Kidney epithelial cell (primary cell): ENCODE measurements around the gene DBNDD2. TPM values are rescaled to one million over a fixed set of nuclear protein-coding genes. Genes with fewer than 3 reads are reported as not detected.

Experiments
- DNase-seq: peaks from one replicate; pipeline ENCODE4 v3.0.0-alpha.2; 2010; ENCODE audit warnings: low read depth
- H3K27me3 ChIP-seq: 2 replicates; pipeline ENCODE4 v1.6.0; 2011; ENCODE audit warnings: low read length; ENCODE audit not compliant: control insufficient read depth, insufficient read depth
- H3K36me3 ChIP-seq: 2 replicates; pipeline ENCODE4 v1.5.1; 2011; ENCODE audit warnings: low read length; ENCODE audit not compliant: control insufficient read depth, insufficient read depth
- H3K4me3 ChIP-seq: 2 replicates; pipeline ENCODE4 v1.5.1; 2011; ENCODE audit warnings: low read depth, mild to moderate bottlenecking, control low read depth, low read length
- total RNA-seq: library from RNA; depleted of rRNA; stranded (reverse); fragments of >200 nt; gene quantifications from 2 replicates; pipeline ENCODE4 v1.2.3, GENCODE V29; 2015
- TF ChIP-seq, protein P1 (sequence below): IDR thresholded peaks from 2 replicates; pipeline ENCODE4 v1.5.1; 2011; ENCODE audit warnings: mild to moderate bottlenecking, moderate library complexity, low read length, control low read depth, inconsistent platforms; ENCODE audit not compliant: insufficient read depth, poor library complexity, severe bottlenecking

Gene DBNDD2
- total RNA-seq, 1 donor from 2014 or later: 57.2 TPM

DNA sequence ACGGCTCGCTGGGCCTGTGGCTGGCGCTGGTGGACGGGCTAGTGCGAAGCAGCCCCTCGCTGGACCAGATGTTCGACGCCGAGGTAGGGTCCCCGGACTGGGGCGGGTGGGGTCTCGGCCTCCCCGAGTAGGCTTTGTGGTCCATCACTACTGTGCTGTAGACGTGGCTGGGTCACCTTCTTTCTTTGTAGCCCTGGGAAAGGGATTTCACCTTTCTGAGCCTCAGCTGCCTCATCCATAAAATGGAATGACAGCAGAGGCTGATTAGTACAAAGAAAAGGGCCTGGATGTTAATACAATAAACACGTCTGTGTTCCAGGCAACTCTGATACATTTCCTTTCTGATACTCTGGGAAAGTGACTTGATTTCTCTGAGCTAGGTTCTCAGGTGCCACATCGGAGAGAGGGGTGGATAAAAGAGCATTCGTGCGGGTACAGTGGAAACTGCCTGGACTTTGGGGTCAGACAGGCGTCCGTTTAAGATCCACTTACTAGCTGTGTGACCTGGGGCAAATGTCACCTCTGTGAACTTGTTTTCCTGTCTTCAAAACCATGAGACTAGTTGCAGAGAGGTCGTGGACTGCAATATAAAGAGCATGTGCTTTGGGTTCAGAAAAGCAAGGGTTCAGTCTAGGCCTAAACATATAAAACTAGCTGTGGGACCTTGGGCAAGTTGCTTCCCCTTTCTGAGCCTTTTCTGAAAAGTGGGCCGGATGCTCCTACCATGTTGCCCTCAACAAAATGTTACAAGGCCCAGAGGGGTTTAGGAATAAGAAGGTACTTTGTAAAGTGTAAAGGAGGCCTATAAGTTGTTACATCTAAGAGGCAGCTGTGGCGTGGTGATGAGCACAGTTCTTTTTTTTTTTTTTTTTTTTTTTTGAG lies 44.2 kb upstream of the DBNDD2 start:
- TF ChIP-seq, protein P1, sequence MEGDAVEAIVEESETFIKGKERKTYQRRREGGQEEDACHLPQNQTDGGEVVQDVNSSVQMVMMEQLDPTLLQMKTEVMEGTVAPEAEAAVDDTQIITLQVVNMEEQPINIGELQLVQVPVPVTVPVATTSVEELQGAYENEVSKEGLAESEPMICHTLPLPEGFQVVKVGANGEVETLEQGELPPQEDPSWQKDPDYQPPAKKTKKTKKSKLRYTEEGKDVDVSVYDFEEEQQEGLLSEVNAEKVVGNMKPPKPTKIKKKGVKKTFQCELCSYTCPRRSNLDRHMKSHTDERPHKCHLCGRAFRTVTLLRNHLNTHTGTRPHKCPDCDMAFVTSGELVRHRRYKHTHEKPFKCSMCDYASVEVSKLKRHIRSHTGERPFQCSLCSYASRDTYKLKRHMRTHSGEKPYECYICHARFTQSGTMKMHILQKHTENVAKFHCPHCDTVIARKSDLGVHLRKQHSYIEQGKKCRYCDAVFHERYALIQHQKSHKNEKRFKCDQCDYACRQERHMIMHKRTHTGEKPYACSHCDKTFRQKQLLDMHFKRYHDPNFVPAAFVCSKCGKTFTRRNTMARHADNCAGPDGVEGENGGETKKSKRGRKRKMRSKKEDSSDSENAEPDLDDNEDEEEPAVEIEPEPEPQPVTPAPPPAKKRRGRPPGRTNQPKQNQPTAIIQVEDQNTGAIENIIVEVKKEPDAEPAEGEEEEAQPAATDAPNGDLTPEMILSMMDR: no peak
- Histone ChIP-seq H3K4me3 (peak overlapping the region; percentile 67), H3K27me3 (no peaks in the 10 kb centered on the region), H3K36me3 (peaks cover 1% of the 10 kb centered on the region)
- DNase-seq: no peak

DNA sequence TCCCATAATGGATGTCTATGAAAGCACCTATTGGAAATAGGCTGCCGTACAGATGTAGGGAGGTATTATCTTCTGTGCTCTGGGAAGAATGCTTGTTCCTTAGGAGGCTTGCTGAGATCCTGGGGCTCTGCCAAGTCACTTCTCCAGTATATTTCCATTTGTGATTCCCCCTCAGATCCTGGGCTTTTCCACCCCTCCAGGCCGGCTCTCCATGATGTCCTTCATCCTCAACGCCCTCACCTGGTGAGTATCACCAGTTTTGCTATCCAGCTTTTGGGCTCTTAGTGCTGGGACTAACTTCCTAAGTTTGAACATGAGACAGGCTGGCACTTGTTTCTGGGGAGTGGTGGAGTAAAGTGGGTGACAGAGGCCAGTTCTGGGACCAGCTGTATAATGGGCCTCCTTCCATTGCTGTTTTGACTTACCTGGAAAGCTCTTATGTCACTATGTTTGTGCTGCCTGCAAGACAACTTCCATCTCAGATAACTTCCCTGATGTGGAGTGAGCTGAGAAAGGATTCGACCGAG lies 42.6 kb upstream of the DBNDD2 start:
- no peaks in the 10 kb centered on the region for H3K27me3 ChIP-seq
- H3K4me3 ChIP-seq: no peak overlapping the region
- H3K36me3 ChIP-seq: peaks cover 1% of the 10 kb centered on the region
- no peak for DNase-seq
- TF ChIP-seq, protein P1: no peak

DNA sequence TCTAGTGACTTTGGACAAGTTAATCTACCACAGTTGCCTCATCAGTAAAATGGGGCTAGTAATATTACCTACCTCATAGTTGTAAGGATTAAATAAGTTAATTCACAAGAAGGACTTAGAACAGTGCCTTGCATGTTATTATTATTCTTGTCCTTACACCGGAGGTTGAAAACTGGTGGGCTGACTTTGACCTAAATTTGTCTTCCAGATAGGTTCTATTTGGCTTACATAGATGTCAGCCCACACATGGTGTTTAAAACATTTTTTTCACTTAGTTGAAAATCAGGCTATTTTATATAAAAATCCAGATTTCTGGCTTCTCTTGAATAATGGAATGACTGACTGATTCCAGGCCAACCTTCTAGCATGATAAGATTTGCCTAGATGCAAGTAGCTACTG lies 41.9 kb upstream of the DBNDD2 start:
- Histone ChIP-seq H3K4me3 (no peak overlapping the region), H3K36me3 (peaks cover 1% of the 10 kb centered on the region), H3K27me3 (no peaks in the 10 kb centered on the region)
- TF ChIP-seq, protein P1: no peak
- DNase-seq: no peak

DNA sequence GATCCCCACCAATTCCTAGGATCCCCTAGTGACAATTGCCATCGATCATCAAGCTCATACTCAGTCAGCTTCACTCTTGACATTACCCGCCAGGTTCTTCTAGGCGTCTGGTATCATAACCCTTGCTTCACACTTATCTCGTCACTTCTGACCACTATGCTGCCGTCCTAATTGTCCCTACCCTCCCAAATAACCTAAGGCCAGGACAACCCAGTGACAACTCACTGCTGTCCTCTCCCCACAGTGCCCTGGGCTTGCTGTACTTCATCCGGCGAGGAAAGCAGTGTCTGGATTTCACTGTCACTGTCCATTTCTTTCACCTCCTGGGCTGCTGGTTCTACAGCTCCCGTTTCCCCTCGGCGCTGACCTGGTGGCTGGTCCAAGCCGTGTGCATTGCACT lies 41.5 kb upstream of the DBNDD2 start:
- no peak overlapping the region for H3K4me3 ChIP-seq
- no peak for DNase-seq
- no peaks in the 10 kb centered on the region for H3K27me3 ChIP-seq
- TF ChIP-seq, protein P1: no peak
- peaks cover 1% of the 10 kb centered on the region for H3K36me3 ChIP-seq

DNA sequence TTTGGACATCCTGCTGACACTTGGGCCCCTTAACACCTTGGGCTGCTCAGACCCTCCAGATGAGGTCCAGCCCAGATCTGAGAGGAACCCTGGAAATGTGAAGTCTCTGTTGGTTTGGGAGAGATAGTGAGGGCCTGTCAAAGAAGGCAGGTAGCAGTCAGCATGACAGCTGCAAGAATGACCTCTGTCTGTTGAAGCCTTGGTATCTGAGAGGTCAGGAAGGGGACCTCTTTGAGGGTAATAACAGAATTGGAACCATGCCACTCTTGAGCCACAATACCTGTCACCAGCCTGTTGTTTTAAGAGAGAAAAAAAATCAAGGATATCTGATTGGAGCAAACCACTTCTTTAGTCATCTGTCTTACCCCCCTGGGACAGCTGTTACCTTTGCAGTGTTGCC lies 41.0 kb upstream of the DBNDD2 start:
- Histone ChIP-seq H3K36me3 (peaks cover 1% of the 10 kb centered on the region), H3K4me3 (no peak overlapping the region), H3K27me3 (no peaks in the 10 kb centered on the region)
- DNase-seq: no peak
- TF ChIP-seq, protein P1: no peak
